ENCODE measurements around the gene NXF3.

DNA sequence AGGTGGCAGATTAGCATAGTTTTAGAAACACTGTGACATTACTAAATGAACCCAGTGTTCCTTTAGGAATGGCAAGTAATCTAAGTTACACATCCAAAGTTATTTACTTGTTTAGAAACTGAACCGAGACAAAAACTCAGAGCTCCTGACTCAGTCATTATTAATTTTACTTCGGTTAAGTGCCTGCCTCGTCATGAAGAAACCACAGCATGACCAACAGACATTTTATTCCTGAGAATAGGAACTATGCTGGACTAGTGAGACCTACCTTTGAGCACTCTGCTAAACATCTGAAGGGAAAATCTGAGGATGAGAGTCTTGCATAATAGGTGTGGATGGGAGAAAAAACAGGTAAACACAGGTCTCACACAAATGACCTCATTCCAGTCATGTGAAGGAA, 31.5 kb downstream of the NXF3 start:
- no peak for TF ChIP-seq EMX1 (CRISPR knock-in tag; IDR thresholded peaks at IDR 0.05)
- TF ChIP-seq, protein P1, sequence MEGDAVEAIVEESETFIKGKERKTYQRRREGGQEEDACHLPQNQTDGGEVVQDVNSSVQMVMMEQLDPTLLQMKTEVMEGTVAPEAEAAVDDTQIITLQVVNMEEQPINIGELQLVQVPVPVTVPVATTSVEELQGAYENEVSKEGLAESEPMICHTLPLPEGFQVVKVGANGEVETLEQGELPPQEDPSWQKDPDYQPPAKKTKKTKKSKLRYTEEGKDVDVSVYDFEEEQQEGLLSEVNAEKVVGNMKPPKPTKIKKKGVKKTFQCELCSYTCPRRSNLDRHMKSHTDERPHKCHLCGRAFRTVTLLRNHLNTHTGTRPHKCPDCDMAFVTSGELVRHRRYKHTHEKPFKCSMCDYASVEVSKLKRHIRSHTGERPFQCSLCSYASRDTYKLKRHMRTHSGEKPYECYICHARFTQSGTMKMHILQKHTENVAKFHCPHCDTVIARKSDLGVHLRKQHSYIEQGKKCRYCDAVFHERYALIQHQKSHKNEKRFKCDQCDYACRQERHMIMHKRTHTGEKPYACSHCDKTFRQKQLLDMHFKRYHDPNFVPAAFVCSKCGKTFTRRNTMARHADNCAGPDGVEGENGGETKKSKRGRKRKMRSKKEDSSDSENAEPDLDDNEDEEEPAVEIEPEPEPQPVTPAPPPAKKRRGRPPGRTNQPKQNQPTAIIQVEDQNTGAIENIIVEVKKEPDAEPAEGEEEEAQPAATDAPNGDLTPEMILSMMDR (IDR thresholded peaks at IDR 0.05), result no peak
- TF ChIP-seq, protein P2, sequence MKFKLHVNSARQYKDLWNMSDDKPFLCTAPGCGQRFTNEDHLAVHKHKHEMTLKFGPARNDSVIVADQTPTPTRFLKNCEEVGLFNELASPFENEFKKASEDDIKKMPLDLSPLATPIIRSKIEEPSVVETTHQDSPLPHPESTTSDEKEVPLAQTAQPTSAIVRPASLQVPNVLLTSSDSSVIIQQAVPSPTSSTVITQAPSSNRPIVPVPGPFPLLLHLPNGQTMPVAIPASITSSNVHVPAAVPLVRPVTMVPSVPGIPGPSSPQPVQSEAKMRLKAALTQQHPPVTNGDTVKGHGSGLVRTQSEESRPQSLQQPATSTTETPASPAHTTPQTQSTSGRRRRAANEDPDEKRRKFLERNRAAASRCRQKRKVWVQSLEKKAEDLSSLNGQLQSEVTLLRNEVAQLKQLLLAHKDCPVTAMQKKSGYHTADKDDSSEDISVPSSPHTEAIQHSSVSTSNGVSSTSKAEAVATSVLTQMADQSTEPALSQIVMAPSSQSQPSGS (CRISPR knock-in tag; IDR thresholded peaks at IDR 0.05; ENCODE audit: borderline replicate concordance, low read depth), result no peak
- TF ChIP-seq SMAD4 (CRISPR knock-in tag; IDR thresholded peaks at IDR 0.05), result no peak
- TF ChIP-seq SP1 (CRISPR knock-in tag; conservative IDR thresholded peaks at IDR 0.05), result no peak
- no peak for TF ChIP-seq ZNF317 (CRISPR knock-in tag; IDR thresholded peaks at IDR 0.05; ENCODE audit: borderline replicate concordance, low read depth)
- TF ChIP-seq, protein P3, sequence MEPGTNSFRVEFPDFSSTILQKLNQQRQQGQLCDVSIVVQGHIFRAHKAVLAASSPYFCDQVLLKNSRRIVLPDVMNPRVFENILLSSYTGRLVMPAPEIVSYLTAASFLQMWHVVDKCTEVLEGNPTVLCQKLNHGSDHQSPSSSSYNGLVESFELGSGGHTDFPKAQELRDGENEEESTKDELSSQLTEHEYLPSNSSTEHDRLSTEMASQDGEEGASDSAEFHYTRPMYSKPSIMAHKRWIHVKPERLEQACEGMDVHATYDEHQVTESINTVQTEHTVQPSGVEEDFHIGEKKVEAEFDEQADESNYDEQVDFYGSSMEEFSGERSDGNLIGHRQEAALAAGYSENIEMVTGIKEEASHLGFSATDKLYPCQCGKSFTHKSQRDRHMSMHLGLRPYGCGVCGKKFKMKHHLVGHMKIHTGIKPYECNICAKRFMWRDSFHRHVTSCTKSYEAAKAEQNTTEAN (CRISPR knock-in tag; IDR thresholded peaks at IDR 0.05), result no peak
- no peak for TF ChIP-seq ZNF138 (CRISPR knock-in tag; conservative IDR thresholded peaks at IDR 0.05)
- TF ChIP-seq, protein P4, sequence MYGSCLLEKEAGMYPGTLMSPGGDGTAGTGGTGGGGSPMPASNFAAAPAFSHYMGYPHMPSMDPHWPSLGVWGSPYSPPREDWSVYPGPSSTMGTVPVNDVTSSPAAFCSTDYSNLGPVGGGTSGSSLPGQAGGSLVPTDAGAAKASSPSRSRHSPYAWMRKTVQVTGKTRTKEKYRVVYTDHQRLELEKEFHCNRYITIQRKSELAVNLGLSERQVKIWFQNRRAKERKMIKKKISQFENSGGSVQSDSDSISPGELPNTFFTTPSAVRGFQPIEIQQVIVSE (CRISPR knock-in tag; IDR thresholded peaks at IDR 0.05; ENCODE audit: borderline replicate concordance), result no peak
- TF ChIP-seq, protein P5, sequence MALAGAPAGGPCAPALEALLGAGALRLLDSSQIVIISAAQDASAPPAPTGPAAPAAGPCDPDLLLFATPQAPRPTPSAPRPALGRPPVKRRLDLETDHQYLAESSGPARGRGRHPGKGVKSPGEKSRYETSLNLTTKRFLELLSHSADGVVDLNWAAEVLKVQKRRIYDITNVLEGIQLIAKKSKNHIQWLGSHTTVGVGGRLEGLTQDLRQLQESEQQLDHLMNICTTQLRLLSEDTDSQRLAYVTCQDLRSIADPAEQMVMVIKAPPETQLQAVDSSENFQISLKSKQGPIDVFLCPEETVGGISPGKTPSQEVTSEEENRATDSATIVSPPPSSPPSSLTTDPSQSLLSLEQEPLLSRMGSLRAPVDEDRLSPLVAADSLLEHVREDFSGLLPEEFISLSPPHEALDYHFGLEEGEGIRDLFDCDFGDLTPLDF (CRISPR knock-in tag; IDR thresholded peaks at IDR 0.05), result no peak
- TF ChIP-seq NFYB (CRISPR knock-in tag; conservative IDR thresholded peaks at IDR 0.05; ENCODE audit: low read depth), result no peak
- TF ChIP-seq, protein P6, sequence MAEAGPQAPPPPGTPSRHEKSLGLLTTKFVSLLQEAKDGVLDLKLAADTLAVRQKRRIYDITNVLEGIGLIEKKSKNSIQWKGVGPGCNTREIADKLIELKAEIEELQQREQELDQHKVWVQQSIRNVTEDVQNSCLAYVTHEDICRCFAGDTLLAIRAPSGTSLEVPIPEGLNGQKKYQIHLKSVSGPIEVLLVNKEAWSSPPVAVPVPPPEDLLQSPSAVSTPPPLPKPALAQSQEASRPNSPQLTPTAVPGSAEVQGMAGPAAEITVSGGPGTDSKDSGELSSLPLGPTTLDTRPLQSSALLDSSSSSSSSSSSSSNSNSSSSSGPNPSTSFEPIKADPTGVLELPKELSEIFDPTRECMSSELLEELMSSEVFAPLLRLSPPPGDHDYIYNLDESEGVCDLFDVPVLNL (CRISPR knock-in tag; IDR thresholded peaks at IDR 0.05; ENCODE audit: borderline replicate concordance, low read depth), result no peak
- TF ChIP-seq SMAD3 (CRISPR knock-in tag; IDR thresholded peaks at IDR 0.05; ENCODE audit: borderline replicate concordance), result no peak

Data from WTC11 (cell line).